ENCODE data around the gene GRIP1.

The GRIP1 gene

GRCh38 chr12:66598079-66598478, 80.8 kb downstream of the GRIP1 start:
- DNase-seq (ENCODE audit: low read depth) = no peak

- DNase-seq (ENCODE audit: low read depth) = no peak
Observed at GRCh38 chr12:66596199-66596598, 82.7 kb downstream of the GRIP1 start.

DNA sequence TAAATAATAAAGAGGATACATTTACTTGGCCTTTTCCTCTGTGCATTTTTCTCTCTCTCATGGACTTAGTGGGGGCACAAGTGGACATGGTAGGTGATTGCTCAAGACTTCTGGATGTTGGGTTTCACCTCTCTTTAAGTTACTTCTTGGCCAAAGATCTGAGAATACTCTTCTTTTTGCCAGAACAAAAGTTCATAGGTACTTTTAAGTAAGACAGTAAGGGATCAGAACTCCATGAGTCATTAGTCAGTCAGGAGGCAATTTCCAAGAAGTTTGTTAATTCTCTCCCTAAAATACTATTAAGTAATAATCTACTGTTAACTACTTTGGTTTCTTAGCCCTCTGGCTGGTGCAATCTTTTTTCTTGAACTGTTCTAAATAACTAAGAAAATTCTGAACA, 84.2 kb downstream of the GRIP1 start:
- no peak for DNase-seq (ENCODE audit: low read depth)

DNA sequence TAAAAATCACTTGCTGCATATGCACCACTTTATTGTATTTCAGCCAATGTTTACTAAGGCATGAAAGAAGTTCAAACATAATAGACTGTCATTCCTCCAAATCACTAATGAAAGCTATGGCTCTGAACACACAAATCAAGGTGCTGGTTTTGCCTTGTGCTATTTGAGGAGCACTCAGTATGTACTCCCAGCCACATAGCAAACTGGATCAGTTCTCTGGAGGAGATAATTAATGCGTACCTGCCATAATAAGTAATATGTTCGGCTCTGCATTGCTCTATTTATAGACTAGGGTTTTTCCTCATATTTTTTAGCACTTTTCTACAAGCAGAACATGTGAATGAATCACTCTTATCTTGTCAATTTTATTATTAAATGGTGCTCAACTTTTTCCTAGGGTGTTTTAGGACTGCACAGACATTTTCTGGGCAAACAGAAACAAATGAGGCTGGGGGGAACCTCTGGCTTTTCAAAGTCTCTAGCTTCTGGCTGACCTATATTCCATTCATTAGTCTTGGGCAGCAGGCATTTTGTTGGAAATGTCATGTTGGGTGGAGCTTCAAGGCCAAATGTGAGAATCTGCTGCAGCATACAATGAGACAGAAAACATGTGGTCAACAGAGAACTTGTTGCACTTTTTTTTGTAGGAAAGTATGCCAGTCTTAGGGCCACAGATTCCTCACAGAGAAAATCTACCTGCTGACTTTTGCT, 88.4 kb downstream of the GRIP1 start:
- DNase-seq (ENCODE audit: low read depth) = no peak

- no peak for DNase-seq (ENCODE audit: low read depth)
Observed at GRCh38 chr12:66589095-66589494, 89.8 kb downstream of the GRIP1 start.

DNA sequence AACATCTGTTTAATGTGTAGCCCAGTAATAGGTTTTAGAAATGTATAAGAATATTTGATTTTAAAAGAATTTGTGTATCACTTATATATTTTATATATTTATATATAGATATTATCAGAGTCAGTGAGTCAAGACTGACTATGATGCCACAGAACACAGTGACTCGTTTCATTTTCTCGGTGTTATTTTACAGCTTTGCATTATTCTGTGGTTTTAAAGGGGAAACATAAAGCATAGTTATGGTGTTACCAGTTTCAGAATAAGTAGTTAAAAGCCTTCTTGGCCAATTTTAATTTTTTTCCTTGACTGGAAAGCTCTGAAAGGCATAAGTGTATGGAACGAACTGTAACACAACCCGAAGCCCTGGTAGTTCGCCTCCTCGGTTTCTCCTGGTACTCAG, 91.0 kb downstream of the GRIP1 start:
- DNase-seq (ENCODE audit: low read depth) = no peak

- DNase-seq (ENCODE audit: low read depth) = no peak
Observed at GRCh38 chr12:66584673-66585072, 94.2 kb downstream of the GRIP1 start.

DNA sequence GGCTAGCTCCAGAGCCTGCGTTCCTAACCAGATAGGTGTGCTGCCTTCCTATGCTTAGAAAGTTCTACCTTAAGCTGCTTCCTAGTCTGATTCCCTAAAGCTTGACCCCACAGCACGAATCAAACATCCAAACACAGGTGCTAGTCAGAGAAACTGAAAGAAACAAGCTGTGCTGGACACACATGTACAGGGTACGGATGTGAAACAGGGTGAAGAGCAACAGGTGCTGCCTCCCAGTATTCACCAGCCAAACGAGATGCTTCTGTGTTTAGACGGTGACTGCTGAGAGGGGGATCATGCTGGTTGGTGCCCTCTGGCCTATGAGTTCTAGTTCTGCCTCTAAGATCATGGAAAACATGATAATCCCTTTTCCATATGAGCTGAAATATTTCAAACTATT, 105.3 kb downstream of the GRIP1 start:
- no peak for DNase-seq (ENCODE audit: low read depth)

- no peak for DNase-seq (ENCODE audit: low read depth)
Observed at GRCh38 chr12:66572845-66573244, 106.0 kb downstream of the GRIP1 start.

DNA sequence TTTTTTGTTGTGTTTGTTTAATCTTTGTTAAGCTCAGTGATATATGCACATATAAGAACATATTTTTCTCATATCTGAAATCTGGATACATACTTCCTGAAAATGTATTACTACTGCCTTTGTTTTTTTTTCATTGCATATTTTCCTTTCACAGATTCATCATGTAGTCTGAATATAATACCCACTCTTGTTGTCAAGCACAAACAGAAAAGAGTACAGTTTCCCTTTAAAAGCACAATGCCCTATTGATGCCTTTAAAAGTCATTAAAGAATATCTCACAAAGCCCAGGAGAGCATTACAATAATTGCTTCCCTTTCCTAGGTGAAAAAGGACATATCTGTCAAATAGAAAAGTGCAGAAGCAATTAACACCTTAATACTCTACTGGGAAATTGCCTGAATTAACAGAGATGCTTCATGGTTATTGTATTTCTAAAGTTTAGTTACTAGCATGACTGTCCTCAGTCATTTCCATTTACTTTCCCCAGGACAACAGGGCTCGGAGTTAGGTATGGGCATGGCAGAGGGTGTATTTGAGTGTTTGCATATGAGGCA, 107.4 kb downstream of the GRIP1 start:
- no peak for DNase-seq (ENCODE audit: low read depth)

DNA sequence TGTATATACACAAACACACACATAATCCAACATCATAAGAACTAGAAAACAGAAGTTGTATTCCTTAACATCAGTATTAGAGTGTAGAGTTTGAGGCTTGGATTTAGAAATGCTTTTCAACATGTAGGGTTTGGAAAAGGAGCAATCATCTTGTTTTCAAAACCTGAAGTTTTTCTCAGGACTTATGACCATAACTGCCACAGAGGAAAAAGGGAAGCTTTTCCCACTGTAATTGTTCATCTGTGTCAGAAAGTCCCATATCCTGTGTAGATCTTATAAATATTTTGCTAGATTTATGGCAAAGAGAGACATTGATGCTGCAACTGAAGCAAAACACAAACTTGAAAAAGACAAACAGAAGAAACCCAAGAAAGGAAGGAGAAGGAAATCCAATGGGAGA, 115.7 kb downstream of the GRIP1 start:
- no peak for DNase-seq (ENCODE audit: low read depth)

DNA sequence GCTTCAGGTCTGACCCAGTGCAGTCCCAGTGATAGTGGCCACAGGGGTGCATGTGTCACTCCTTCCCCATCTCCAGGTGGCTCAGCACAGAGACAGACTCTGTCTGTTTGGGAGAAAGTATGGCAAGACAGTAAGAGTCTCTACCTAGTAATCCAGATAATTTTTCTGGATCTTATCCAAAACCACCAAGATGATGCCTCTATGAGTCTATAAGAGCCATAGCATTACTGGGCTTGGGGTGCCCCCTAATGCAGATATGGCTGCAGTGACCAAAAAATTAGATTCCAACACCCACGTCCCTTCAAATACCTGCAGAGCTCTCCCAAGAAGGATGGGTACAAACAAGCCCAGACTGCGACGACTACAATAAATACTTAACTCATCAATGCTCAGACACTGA, 123.8 kb downstream of the GRIP1 start:
- peak; percentile 4 for DNase-seq (ENCODE audit: low read depth)

GRCh38 chr12:66552716-66553115, 126.2 kb downstream of the GRIP1 start:
- DNase-seq (ENCODE audit: low read depth) = peak; percentile 1

- DNase-seq (ENCODE audit: low read depth) = no peak
Observed at GRCh38 chr12:66550626-66551025, 128.2 kb downstream of the GRIP1 start.

- DNase-seq (ENCODE audit: low read depth) = no peak
Observed at GRCh38 chr12:66549050-66549389, 129.9 kb downstream of the GRIP1 start.

GRCh38 chr12:66548338-66549049, 130.4 kb downstream of the GRIP1 start:
- no peak for DNase-seq (ENCODE audit: low read depth)

DNA sequence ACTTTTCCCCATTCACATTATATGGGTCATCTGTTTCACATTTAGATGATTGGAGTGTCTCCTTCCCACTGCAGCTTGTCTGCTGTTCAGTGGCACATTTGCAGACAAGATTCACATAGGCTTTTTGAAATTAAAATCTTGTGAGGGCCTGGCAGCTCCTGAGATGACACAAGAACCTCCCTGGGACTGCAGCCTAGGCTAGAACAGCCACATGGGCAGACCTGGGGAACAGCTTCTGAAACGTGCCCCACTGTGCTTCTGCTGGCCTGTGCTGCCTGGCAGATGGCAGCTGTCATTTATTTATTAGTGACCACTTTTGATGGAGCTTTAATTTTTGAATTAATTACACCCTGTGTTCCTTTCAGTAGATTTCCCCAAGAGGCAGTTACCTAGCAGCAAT, 137.4 kb downstream of the GRIP1 start:
- no peak for DNase-seq (ENCODE audit: low read depth)

DNA sequence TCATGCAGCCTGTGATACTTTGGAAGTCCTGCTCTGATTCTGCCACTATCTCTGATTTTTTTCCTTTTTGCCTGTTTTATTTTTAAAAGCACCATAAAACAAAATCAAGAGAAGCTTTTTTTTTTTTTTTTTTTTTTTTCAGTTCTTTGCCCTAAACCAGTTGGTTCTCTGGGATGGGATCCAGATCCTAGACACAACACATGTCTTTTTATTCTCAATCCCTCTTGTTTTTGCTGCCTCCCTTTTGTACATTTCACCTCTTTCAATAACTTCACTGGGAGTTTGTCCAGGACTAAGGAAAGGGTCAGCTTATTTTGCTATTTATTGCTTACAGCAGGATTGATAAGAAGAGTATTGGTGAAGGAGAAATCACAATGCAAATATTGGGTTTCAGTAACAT, 139.4 kb downstream of the GRIP1 start:
- no peak for DNase-seq (ENCODE audit: low read depth)

- DNase-seq (ENCODE audit: low read depth) = no peak
Observed at GRCh38 chr12:66538970-66539369, 139.9 kb downstream of the GRIP1 start.

DNA sequence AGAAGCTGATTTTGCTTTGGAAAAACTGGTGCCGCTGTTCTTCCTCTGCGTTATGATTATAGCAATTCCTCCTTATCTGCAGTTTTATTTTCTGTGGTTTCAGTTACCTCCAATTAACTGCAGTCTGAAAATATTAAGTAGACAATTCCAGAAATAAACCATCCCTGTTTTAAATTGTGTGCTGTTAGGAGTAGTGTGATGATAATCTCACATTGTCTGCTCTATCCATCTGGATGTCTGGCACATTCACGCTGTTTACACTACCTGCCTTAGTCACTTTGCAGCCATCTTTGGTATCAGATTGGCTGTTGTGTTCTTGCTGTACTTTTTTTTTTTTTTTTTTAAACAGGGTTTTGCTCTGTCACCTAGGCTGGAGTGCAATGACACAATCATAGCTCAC, 141.0 kb downstream of the GRIP1 start:
- no peak for DNase-seq (ENCODE audit: low read depth)

DNA sequence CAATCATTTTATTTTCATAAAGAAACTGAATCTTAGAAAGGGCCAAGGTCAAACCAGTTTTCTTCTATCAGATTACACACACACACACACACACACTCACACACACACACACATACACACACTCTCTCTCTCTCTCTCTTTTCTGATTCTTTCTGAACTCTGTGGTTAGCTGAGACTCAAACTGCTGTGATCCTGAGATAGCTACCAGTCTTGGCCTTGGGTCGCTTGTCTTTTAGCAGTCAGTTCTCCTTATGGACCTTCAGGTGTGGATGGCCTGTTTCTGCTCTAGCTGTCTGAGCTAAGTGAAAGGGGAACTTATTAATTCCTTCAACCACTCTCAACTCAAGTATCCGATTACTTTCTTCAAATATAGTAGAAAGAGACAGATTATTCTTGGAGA, 145.1 kb downstream of the GRIP1 start:
- DNase-seq (ENCODE audit: low read depth) = no peak

DNA sequence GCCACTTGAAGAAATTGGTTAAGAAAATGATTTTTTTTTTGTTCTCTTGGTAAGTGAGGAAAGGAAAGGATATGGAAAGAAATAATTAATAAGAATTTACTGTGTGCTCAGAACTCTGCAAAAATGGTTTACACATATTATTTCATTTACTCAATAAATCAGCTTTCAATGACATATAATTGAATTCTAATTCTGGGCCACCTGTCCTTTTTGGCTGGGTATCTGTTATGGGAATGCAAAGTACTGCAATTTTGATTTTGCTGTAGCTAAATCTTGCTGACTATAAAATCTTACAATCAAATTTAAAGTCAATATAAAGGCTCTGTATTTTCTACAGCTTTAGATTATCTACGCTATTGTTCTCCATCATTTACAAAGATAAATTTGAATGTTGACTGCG, 147.1 kb downstream of the GRIP1 start:
- DNase-seq (ENCODE audit: low read depth) = no peak

DNA sequence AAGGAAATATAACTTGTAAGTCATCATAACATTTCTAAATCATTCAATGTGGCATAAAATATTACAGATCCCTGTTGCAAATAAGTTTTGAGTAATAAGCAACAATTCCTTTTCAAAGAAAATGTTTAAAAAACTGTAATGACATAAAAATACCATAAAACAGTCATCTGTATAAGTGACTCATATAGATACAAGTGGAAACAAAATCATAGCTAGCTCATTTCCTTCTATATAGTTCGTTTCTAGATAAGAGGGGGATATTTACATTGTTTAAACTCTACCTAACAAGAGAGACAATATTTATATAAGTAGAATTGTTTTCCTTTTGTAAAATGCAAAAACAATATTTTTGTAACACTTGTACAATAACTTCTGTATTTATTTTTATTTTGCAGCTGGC, 148.9 kb downstream of the GRIP1 start:
- no peak for DNase-seq (ENCODE audit: low read depth)

GRCh38 chr12:66516561-66516960, 162.3 kb downstream of the GRIP1 start:
- DNase-seq (ENCODE audit: low read depth) = no peak

Data from EH (cell line).